Head of caudate nucleus (tissue), 42 donors: Measurements from ENCODE around the gene ARF6.
"Not testable (repeated sequence)": the region's sequence is repeated elsewhere in the genome, so short reads cannot be mapped to it uniquely, and the experiment has no call there.

Experiments used
- DNase-seq, 42 donors: peaks; one replicate each; pipeline versions ENCODE4 v3.0.0 to v3.0.0-alpha.2; 2020 to 2021; ENCODE audit warnings: mixed read lengths in 7 of 42
- intact Hi-C: fragments of 100-400 bp; cut with DNase I; formaldehyde crosslinking; loops from one replicate; pipeline ENCODE4 v1.15.0; 2022

Gene ARF6

GRCh38 chr14:49868720-49869114, 24.2 kb upstream of the ARF6 start:
- intact Hi-C loops: loop anchor here (5.0 to 10.0 kb wide), 2 partner anchors 239 to 366 kb away; partner anchors contain the start of gene SOS2
- DNase-seq: no peak

GRCh38 chr14:49870908-49871307, 22.0 kb upstream of the ARF6 start:
- DNase-seq: no peak
- intact Hi-C loops: no loop called here

GRCh38 chr14:49873548-49873947, 19.3 kb upstream of the ARF6 start:
- DNase-seq, intact Hi-C loops: not testable (repeated sequence)

GRCh38 chr14:49875640-49876198, 17.2 kb upstream of the ARF6 start:
- intact Hi-C loops: no loop called here
- no peak for DNase-seq

- intact Hi-C loops: no loop called here
- no peak for DNase-seq
These were observed 16.2 kb upstream of the ARF6 start for GRCh38 chr14:49876563-49877127.

GRCh38 chr14:49879646-49880204, 13.2 kb upstream of the ARF6 start:
- DNase-seq: peak in 15 of 42 donors; percentile 14 to 47 (median 27)
- intact Hi-C loops: no loop called here

- intact Hi-C loops: no loop called here
These were observed 12.4 kb upstream of the ARF6 start for GRCh38 chr14:49880267-49881064.

GRCh38 chr14:49881350-49882001, 11.4 kb upstream of the ARF6 start:
- no peak for DNase-seq

More at GRCh38 chr14:49880267-49881064, 12.4 kb upstream of the ARF6 start:
- no peak for DNase-seq

GRCh38 chr14:49882826-49883694, 9.8 kb upstream of the ARF6 start:
- intact Hi-C loops: no loop called here

More at GRCh38 chr14:49881350-49882001, 11.4 kb upstream of the ARF6 start:
- intact Hi-C loops: no loop called here

GRCh38 chr14:49886523-49886922, 6.4 kb upstream of the ARF6 start:
- intact Hi-C loops: no loop called here
- no peak for DNase-seq

More at GRCh38 chr14:49882826-49883694, 9.8 kb upstream of the ARF6 start:
- DNase-seq: no peak

- no peak for DNase-seq
- intact Hi-C loops: no loop called here
These were observed 4.6 kb upstream of the ARF6 start for GRCh38 chr14:49888293-49888692.

- intact Hi-C loops: loop anchor here (2.0 kb wide), 1 partner anchor 225 kb away; the partner anchor contains the start of gene VCPKMT
- DNase-seq: peak in 35 of 42 donors; percentile 47 to 89 (median 70)
These were observed 614 bp upstream of the ARF6 start for GRCh38 chr14:49892301-49892635.

GRCh38 chr14:49893309-49894213, 679 bp downstream of the ARF6 start:
- DNase-seq: peak in 39 of 42 donors; percentile 2 to 75 (median 47)
- intact Hi-C loops: loop anchor here (2.0 kb wide), 1 partner anchor 223 kb away; the partner anchor contains the start of gene VCPKMT

- intact Hi-C loops, DNase-seq: not testable (repeated sequence)
These were observed 1.6 kb downstream of the ARF6 start for GRCh38 chr14:49894214-49895107.

- DNase-seq: no peak
- intact Hi-C loops: no loop called here
These were observed 2.6 kb downstream of the ARF6 start for GRCh38 chr14:49895480-49895879.

- DNase-seq, intact Hi-C loops: not testable (repeated sequence)
These were observed 3.4 kb downstream of the ARF6 start for GRCh38 chr14:49896272-49896671.
